ENCODE measurements around the gene SIMC1. TPM values are rescaled to one million over a fixed set of nuclear protein-coding genes. Genes with fewer than 3 reads are reported as not detected.

Gene SIMC1
- total RNA-seq, 1 experiment from 2014 or later, result 7.5 TPM

DNA sequence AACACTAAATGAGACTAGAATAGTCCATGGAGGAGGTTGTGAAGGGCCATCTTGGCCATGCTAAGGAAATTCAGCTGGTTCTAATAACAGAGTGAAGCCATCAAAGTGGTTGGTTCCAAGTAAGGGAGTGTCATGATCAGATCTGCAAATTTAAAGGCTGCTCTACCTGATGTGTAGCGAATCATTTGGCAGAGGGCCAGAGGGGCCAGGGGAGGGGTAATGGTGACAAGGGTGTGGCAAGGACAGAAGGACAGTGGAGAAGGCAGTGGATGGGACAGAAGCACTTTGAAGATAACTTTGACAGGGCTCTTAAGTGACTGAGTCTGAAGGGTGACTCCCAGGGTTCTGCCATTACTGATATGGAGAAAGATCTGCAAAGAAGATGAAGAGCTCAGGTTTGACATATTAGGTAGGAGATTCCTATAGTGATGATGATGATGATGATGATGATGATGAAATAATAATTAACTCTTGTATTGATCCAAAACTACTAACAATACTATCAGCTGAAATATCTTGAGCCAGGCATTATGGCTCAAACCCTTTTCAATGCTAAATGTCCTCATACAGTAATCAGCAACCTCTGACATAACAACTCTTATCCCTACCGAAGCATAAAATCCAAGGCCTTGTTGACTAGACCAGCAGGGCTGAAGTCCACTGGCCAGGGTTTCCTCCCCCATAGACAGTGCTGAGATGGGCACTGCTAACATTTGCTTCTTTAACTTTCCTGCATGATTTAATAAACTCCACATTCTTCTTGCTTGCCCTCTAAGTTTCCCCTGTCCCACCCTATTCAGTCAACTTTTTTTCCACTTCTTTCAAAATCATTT lies 103.3 kb downstream of the SIMC1 start:
- no peak overlapping the region for H2AFZ ChIP-seq (ENCODE audit: low read length)
- no peaks in the 10 kb centered on the region for H3K9me3 ChIP-seq (ENCODE audit: low read length)
- intact Hi-C loops (cut with micrococcal nuclease), result no loop called here
- no peaks in the 10 kb centered on the region for H3K27me3 ChIP-seq (ENCODE audit: low read length)
- TF ChIP-seq EZH2phosphoT487 (IDR thresholded peaks at IDR 0.05; ENCODE audit: borderline replicate concordance, low read length) (no peak), EZH2 (IDR thresholded peaks at IDR 0.05; ENCODE audit: low read length, unreplicated experiment) (no peak)
- TF ChIP-seq, protein P1, sequence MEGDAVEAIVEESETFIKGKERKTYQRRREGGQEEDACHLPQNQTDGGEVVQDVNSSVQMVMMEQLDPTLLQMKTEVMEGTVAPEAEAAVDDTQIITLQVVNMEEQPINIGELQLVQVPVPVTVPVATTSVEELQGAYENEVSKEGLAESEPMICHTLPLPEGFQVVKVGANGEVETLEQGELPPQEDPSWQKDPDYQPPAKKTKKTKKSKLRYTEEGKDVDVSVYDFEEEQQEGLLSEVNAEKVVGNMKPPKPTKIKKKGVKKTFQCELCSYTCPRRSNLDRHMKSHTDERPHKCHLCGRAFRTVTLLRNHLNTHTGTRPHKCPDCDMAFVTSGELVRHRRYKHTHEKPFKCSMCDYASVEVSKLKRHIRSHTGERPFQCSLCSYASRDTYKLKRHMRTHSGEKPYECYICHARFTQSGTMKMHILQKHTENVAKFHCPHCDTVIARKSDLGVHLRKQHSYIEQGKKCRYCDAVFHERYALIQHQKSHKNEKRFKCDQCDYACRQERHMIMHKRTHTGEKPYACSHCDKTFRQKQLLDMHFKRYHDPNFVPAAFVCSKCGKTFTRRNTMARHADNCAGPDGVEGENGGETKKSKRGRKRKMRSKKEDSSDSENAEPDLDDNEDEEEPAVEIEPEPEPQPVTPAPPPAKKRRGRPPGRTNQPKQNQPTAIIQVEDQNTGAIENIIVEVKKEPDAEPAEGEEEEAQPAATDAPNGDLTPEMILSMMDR (conservative IDR thresholded peaks at IDR 0.05; ENCODE audit: low read depth, low read length), result no peak
- H4K20me1 ChIP-seq (ENCODE audit: low read length), result no peaks in the 10 kb centered on the region
- ATAC-seq (no peak), DNase-seq (no peak)
- BruUV-seq (replicated peaks), result no TSS peak
- POLR2A ChIA-PET (ENCODE audit: unreplicated experiment), result no interaction called here
- H3K27ac ChIP-seq (ENCODE audit: low read length), result no peak overlapping the region
- H3K36me3 ChIP-seq (ENCODE audit: low read depth, low read length), result peaks cover 12% of the 10 kb centered on the region; the same call in 1 of the 2 replicates
- H3K79me2 ChIP-seq (ENCODE audit: low read length), result no peaks in the 10 kb centered on the region
- CTCF ChIA-PET, result interaction anchor here (0.6 kb wide), 1 partner anchor 12 kb away, joined by 6 read pairs; no protein-coding TSS in a partner anchor
- no peaks in the 10 kb centered on the region for H3K9me2 ChIP-seq (replicated peaks; ENCODE audit: low read length)
- no peaks in the 10 kb centered on the region for H3F3A ChIP-seq (ENCODE audit: low read length, unreplicated experiment)
- no peaks in the 10 kb centered on the region for H3K4me1 ChIP-seq (ENCODE audit: insufficient read depth, low read length)
- H3K4me3 ChIP-seq (ENCODE audit: low read length), result no peak overlapping the region
- H3K4me2 ChIP-seq (ENCODE audit: low read length), result no peak overlapping the region
- H3K9ac ChIP-seq (ENCODE audit: low read length), result no peak overlapping the region

DNA sequence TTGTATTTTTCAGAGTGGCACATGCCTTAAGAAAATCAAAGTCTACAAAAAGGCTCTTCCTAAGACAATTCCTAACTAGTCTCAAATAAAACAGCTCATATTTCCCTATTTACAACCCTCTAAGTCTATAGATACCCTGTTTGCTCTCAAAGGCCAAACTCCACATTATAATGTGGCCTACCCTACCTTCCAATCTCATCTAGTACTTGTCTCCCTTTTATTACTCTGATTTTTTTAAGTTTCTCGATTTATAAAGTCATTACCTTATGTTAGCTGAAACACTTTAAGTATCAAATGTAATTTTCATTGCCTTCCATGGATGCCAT lies 103.9 kb downstream of the SIMC1 start:
- Histone ChIP-seq H3K9ac (ENCODE audit: low read length) (no peak overlapping the region), H3K27ac (ENCODE audit: low read length) (no peak overlapping the region), H3F3A (ENCODE audit: low read length, unreplicated experiment) (no peaks in the 10 kb centered on the region), H3K9me2 (replicated peaks; ENCODE audit: low read length) (no peaks in the 10 kb centered on the region), H2AFZ (ENCODE audit: low read length) (no peak overlapping the region), H3K27me3 (ENCODE audit: low read length) (no peaks in the 10 kb centered on the region), H3K4me2 (ENCODE audit: low read length) (no peak overlapping the region), H3K9me3 (ENCODE audit: low read length) (no peaks in the 10 kb centered on the region), H4K20me1 (ENCODE audit: low read length) (no peaks in the 10 kb centered on the region), H3K4me1 (ENCODE audit: insufficient read depth, low read length) (no peaks in the 10 kb centered on the region), H3K79me2 (ENCODE audit: low read length) (no peaks in the 10 kb centered on the region), H3K4me3 (ENCODE audit: low read length) (no peak overlapping the region), H3K36me3 (ENCODE audit: low read depth, low read length) (peaks cover 18% of the 10 kb centered on the region; the same call in 1 of the 2 replicates)
- ChIA-PET POLR2A (ENCODE audit: unreplicated experiment) (no interaction called here), CTCF (no interaction called here)
- intact Hi-C loops (cut with micrococcal nuclease), result no loop called here
- TF ChIP-seq EZH2 (IDR thresholded peaks at IDR 0.05; ENCODE audit: low read length, unreplicated experiment) (no peak), EZH2phosphoT487 (IDR thresholded peaks at IDR 0.05; ENCODE audit: borderline replicate concordance, low read length) (no peak)
- TF ChIP-seq, protein P1 (conservative IDR thresholded peaks at IDR 0.05; ENCODE audit: low read depth, low read length), result no peak
- ATAC-seq (no peak), DNase-seq (no peak)
- no TSS peak for BruUV-seq (replicated peaks)

DNA sequence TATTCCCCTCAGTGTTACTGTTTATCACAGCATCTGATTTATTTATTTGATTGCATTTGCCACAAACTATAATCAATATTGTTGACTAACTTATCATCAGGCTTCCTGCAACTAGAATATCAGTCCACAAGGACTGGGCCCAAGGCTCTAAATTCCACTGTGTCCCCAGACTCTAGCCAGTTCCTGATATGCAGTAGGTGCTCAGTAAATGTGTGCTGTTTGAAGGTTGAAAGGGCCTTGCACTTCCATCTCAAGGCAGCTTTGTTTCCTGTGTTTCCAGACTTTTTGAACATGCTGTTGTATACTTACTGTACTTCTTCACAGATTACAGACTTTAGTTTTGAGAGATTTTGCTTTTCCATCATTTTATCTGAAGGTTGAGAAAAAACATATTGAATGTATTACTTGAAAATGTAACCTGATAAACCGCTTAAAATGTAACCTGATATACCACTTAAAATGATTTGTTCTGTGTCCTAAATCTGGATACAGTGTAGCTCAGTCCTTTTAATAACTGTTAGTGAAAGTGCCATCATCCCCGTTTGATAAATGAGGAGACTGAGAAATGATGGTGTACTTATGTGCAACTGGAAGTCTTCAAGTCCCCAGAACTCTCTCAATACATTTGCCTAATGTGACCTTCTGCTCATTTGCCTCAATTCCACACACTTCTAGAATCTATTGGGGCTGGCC lies 104.7 kb downstream of the SIMC1 start:
- Histone ChIP-seq H3K9ac (ENCODE audit: low read length) (no peak overlapping the region), H3K27me3 (ENCODE audit: low read length) (no peaks in the 10 kb centered on the region), H3K9me3 (ENCODE audit: low read length) (no peaks in the 10 kb centered on the region), H3K79me2 (ENCODE audit: low read length) (no peaks in the 10 kb centered on the region), H2AFZ (ENCODE audit: low read length) (no peak overlapping the region), H3K4me3 (ENCODE audit: low read length) (no peak overlapping the region), H3F3A (ENCODE audit: low read length, unreplicated experiment) (no peaks in the 10 kb centered on the region), H3K27ac (ENCODE audit: low read length) (no peak overlapping the region), H3K36me3 (ENCODE audit: low read depth, low read length) (peaks cover 23% of the 10 kb centered on the region; the same call in 1 of the 2 replicates), H3K4me1 (ENCODE audit: insufficient read depth, low read length) (no peaks in the 10 kb centered on the region), H3K9me2 (replicated peaks; ENCODE audit: low read length) (no peaks in the 10 kb centered on the region), H3K4me2 (ENCODE audit: low read length) (no peak overlapping the region), H4K20me1 (ENCODE audit: low read length) (no peaks in the 10 kb centered on the region)
- ATAC-seq, result no peak
- TF ChIP-seq, protein P1 (conservative IDR thresholded peaks at IDR 0.05; ENCODE audit: low read depth, low read length), result no peak
- no peak for TF ChIP-seq EZH2 (IDR thresholded peaks at IDR 0.05; ENCODE audit: low read length, unreplicated experiment)
- no peak for TF ChIP-seq EZH2phosphoT487 (IDR thresholded peaks at IDR 0.05; ENCODE audit: borderline replicate concordance, low read length)
- no TSS peak for BruUV-seq (replicated peaks)
- POLR2A ChIA-PET (ENCODE audit: unreplicated experiment), result no interaction called here
- DNase-seq, result no peak
- intact Hi-C loops (cut with micrococcal nuclease), result no loop called here
- CTCF ChIA-PET, result no interaction called here

Data from PC-3 (cell line).